GM12872 (cell line): ENCODE measurements around the gene ELP5.

ENCODE experiments used
- CTCF ChIP-seq: IDR thresholded peaks from 3 replicates; pipeline ENCODE4 v1.5.1; 2011; ENCODE audit warnings: low read depth, mild to moderate bottlenecking, low read length, moderate library complexity; ENCODE audit not compliant: insufficient read depth

ELP5 gene

GRCh38 chr17:7240375-7240774 is 11.6 kb upstream of the ELP5 start:
- no peak for TF ChIP-seq CTCF

GRCh38 chr17:7241090-7241733 is 10.8 kb upstream of the ELP5 start:
- TF ChIP-seq CTCF: no peak

- no peak for TF ChIP-seq CTCF
Measured at GRCh38 chr17:7241783-7242716, 10.0 kb upstream of the ELP5 start, which contains the start of gene GABARAP. Gene GABARAP (minus strand): TSS chr17:7242449. CDS start chr17:7242330, 119 bp downstream.

- TF ChIP-seq CTCF: no peak
Measured at GRCh38 chr17:7242717-7243452, 9.1 kb upstream of the ELP5 start.

GRCh38 chr17:7243453-7243729 is 8.6 kb upstream of the ELP5 start:
- TF ChIP-seq CTCF: no peak

GRCh38 chr17:7246779-7247178 is 5.2 kb upstream of the ELP5 start:
- TF ChIP-seq CTCF: no peak

GRCh38 chr17:7248796-7249195 is 3.2 kb upstream of the ELP5 start:
- no peak for TF ChIP-seq CTCF
